Vagina (tissue), 2 donors: ENCODE measurements around the gene N4BP2L2. TPM values are rescaled to one million over a fixed set of nuclear protein-coding genes. Genes with fewer than 3 reads are reported as not detected.
A peak's percentile ranks its signal among the peaks of the same experiment; 100 is the strongest.

Experiments used
- DNase-seq, 2 donors: peaks; one replicate each; pipeline ENCODE4 v3.0.0-alpha.2; 2017; ENCODE audit errors: extremely low spot score in 2 of 2
- H3K27ac ChIP-seq: fragments of 200-600 bp; sonication (generic); one replicate; pipeline ENCODE4 v1.5.1; 2019
- H3K27me3 ChIP-seq: fragments of 200-600 bp; sonication (generic); one replicate; pipeline ENCODE4 v1.5.1; 2019
- H3K36me3 ChIP-seq, 2 donors: fragments of 200-600 bp; sonication (generic); one replicate each; pipeline ENCODE4 v1.5.1; 2017 to 2019
- H3K4me1 ChIP-seq: fragments of 200-600 bp; sonication (generic); one replicate; pipeline ENCODE4 v1.5.1; 2019
- H3K4me3 ChIP-seq, 2 donors: fragments of 200-600 bp; sonication (generic); 1 replicate in 1 of 2; 2 replicates in 1 of 2; pipeline ENCODE4 v1.5.1; 2016 to 2019
- H3K9me3 ChIP-seq: fragments of 200-600 bp; sonication (generic); one replicate; pipeline ENCODE4 v1.5.1; 2019
- CTCF ChIP-seq, 3 experiments: fragments of 450-650 bp in 2 of 3; fragments of 200-600 bp in 1 of 3; sonication (generic) in 1 of 3; IDR thresholded peaks; one replicate each; pipeline ENCODE4 v1.5.1; 2017 to 2019; ENCODE audit warnings: antibody characterized with exemption in 3 of 3, mild to moderate bottlenecking in 2 of 3, moderate library complexity in 2 of 3
- POLR2A ChIP-seq, 2 donors: fragments of 450-650 bp; IDR thresholded peaks; one replicate each; pipeline ENCODE4 v1.6.1; 2017; ENCODE audit warnings: antibody characterized with exemption in 2 of 2, mild to moderate bottlenecking in 2 of 2, moderate library complexity in 2 of 2
- POLR2AphosphoS5 ChIP-seq, 2 donors: sonication (generic); formaldehyde crosslinking; IDR thresholded peaks; one replicate each; pipeline ENCODE4 v1.9.0; 2017; ENCODE audit warnings: antibody characterized with exemption in 2 of 2, mild to moderate bottlenecking in 2 of 2, low read depth in 1 of 2; ENCODE audit not compliant: insufficient read depth in 1 of 2
- intact Hi-C: fragments of 100-400 bp; cut with DNase I; formaldehyde crosslinking; loops from one replicate; pipeline ENCODE4 v1.15.1; 2023
- total RNA-seq: library from RNA; depleted of rRNA; stranded (reverse); fragments of >200 nt; gene quantifications from one replicate; pipeline ENCODE4 v1.2.3, GENCODE V29; 2016

N4BP2L2 gene
- total RNA-seq, 1 donor from 2014 or later = 173 TPM

DNA sequence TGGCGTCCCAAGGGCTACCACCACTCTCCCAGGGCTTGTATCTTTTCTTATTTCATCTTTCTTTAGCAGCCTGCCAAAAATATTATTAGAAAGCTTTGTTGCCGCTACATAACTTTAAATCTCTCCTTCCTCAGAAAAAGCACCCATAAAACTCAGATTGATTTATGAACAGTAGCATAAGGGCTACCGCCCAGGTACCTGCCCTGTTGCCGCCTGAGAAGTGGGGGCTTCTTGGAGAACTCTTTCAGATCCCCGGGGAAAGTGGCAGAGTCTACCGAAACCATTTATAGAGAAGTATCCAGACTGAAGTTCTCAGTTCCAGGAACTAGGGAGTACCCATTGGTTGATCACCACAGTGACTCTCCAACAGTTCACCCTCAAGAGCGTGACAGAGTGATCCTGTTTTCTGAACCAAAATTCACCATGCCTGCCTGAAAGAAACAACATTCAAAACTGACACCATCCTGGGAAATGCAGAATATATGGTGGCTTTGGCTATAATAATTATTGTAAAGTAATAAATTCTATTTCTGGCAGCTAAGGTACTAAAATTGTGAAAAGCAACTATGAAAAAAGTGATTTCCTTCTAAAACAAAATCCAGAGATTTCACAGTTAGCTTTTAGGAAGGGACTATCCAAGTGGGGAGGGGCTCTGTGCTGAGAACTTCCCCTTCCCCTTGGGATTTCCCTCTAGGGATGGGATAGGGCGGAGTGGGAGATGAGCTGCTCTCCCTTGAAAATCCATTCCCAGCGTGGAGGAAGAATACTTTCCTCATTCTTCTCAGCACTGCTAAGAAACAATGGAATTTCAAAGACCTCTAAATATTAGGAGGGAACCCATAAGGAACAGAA, 109.8 kb downstream of the N4BP2L2 start:
- Histone ChIP-seq H3K27ac (peak overlapping the region; percentile 96), H3K27me3 (no peaks in the 10 kb centered on the region), H3K36me3 (no peaks in the 10 kb centered on the region), H3K9me3 (no peaks in the 10 kb centered on the region), H3K4me1 (peaks cover 31% of the 10 kb centered on the region), H3K4me3 (peak overlapping the region; percentile 87 to 93)
- intact Hi-C loops = no loop called here
- no peak for TF ChIP-seq CTCF (IDR thresholded peaks at IDR 0.05)
- TF ChIP-seq POLR2AphosphoS5 (IDR thresholded peaks at IDR 0.05; ENCODE audit: insufficient read depth in 1 of 2, low read depth in 1 of 2) = no peak
- no peak for TF ChIP-seq POLR2A (IDR thresholded peaks at IDR 0.05)
- DNase-seq = no peak

DNA sequence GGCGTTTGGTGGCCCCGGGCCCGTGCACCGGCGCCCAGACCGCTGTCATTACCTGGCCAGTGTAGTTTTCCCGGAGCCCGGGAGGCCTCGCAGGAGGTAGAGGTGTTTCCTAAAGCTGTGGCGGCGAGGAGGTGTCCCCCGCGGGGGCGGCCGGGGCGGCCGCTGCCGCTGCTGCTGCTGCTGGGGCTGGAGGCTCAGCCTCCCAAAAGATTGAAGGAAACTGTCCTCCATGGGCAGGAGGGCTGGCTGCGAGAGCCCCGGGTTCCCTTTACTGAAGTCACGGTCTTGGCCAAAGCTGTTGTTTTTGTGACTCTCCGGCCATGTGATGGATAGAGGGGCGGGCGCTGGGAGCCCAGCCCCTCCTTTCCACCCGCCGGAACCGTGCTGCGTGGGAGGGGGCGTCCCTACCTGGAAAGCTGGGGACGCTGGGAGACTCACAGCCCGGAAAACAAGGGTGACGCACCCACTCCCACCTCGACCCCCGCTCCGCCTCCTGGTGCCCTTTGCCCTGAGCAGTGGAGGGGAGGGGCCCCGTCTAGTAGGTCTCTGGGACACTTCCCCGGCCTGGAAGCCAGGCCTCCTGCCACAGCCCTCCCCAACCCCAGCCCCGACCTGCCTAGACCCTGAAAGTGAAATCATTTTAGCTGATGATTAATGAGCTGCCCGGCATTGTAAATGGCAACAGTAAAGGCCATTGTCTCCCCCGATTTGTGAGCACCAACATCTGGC, 110.6 kb downstream of the N4BP2L2 start, which contains the start of gene N4BP2L1:
N4BP2L1 (minus strand) TSS at position 279 of the 729 bp plus-strand sequence; CDS start at position 231, 48 bp downstream.
- intact Hi-C loops = no loop called here
- H3K27me3 ChIP-seq = no peaks in the 10 kb centered on the region
- TF ChIP-seq POLR2AphosphoS5 (IDR thresholded peaks at IDR 0.05; ENCODE audit: insufficient read depth in 1 of 2, low read depth in 1 of 2) = peak; percentile 85 to 95
- no peak for TF ChIP-seq CTCF (IDR thresholded peaks at IDR 0.05)
- TF ChIP-seq POLR2A (IDR thresholded peaks at IDR 0.05) = peak in 1 of 2 donors; percentile 86

DNA sequence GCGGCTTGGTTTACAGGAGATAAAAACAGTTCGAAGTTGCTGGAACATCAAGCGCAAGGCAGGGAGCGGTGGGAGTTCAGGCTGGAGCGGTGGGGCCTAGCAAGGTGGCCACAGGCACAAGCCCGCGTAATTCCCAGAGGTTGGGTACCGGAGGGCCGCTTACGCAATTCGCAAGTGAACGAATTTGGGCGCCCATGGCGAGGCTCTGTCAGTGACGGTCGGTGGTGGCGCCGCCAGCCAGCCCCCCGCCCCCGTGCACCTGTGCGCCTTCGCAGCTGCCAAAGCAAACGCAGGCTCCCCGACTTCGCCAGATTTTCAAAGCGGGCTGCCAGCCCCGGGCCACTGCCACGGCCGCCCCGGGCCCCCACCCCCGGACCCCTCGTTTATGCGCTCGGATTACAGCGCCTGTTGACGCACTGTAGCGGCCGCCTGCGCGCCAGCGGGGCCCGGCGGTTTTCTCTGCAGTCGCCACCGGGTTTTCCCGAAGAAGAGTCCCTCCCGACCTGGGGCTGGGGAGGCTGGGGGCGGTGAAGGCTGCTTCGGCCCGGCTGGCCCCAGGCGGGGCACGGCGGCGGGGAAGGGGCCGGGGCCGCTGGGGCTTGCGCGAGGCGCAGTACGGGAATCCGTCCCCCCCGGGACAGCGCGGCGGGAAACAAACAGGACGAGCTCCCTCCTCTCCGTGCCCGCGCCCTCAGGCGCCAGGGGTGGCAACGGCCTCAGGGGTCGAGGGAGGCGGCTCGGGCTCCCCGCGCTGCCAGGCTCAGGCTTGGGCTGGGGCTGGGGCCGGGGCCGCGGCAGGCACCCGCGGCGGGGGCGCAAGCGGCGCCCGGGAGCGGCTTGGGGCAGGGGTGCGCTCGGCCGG, 111.4 kb downstream of the N4BP2L2 start:
- H3K4me1 ChIP-seq = peaks cover 31% of the 10 kb centered on the region
- H3K9me3 ChIP-seq = no peaks in the 10 kb centered on the region
- TF ChIP-seq POLR2AphosphoS5 (IDR thresholded peaks at IDR 0.05; ENCODE audit: insufficient read depth in 1 of 2, low read depth in 1 of 2) (no peak), CTCF (IDR thresholded peaks at IDR 0.05) (no peak), POLR2A (IDR thresholded peaks at IDR 0.05) (no peak)
- H3K27ac ChIP-seq = peak overlapping the region; percentile 96
- DNase-seq = no peak
- no peaks in the 10 kb centered on the region for H3K27me3 ChIP-seq
- H3K4me3 ChIP-seq = peak overlapping the region; percentile 87 to 93
- intact Hi-C loops = no loop called here
- no peaks in the 10 kb centered on the region for H3K36me3 ChIP-seq

More for the DNA sequence above, 110.6 kb downstream of the N4BP2L2 start, which contains the start of gene N4BP2L1:
- no peaks in the 10 kb centered on the region for H3K36me3 ChIP-seq
- H3K27ac ChIP-seq = peak within 1 kb of the TSS; percentile 96
- H3K4me3 ChIP-seq = peak within 1 kb of the TSS; percentile 87 to 93
- H3K9me3 ChIP-seq = no peaks in the 10 kb centered on the region
- H3K4me1 ChIP-seq = peaks cover 31% of the 10 kb centered on the region
- DNase-seq = no peak

DNA sequence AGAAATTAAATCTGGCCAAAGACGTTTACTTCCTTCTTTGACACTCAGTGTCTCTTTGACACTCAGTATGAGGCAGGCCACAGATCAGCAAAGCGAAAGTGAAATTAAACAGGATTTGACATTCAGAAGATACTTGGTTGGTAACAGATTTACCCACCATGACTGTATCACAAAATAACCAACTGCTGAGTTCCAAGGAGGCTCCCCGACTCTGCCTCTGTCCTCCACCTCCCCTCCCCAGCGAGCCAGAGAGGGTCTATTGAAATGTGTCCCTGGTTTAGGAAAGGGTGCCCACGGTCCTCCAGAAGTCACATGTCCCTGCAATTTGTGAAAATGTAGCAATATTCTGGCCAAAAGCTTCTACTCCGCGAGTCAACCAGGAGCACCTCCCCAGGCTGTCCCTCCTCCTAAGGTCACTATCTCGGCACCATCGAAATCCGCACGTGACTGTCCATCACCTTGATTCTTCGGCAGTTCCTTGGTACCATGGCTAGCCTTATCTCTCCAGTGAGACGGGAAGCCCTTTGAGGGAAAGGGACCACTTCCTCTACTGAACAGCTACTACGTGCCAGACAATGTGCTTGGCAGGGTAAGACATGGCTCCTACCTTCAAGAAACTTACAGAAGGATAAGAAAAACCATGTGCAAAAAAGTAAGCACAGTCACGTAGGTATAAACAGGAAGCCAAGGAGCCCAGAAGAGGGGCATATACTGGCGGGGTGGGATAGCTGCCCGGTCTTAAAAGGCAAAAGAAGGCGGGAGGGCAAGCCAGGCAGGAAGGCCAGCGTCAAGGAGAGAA, 112.2 kb downstream of the N4BP2L2 start:
- Histone ChIP-seq H3K27me3 (no peaks in the 10 kb centered on the region), H3K4me1 (peaks cover 31% of the 10 kb centered on the region), H3K4me3 (peak overlapping the region; percentile 87 to 93), H3K36me3 (no peaks in the 10 kb centered on the region), H3K9me3 (no peaks in the 10 kb centered on the region), H3K27ac (peak overlapping the region; percentile 96)
- TF ChIP-seq POLR2AphosphoS5 (IDR thresholded peaks at IDR 0.05; ENCODE audit: insufficient read depth in 1 of 2, low read depth in 1 of 2) (no peak), CTCF (IDR thresholded peaks at IDR 0.05) (no peak), POLR2A (IDR thresholded peaks at IDR 0.05) (no peak)
- no peak for DNase-seq
- intact Hi-C loops = no loop called here
